HG03139 (cell line): Measurements from ENCODE around the gene TMEM205.
"Not testable (repeated sequence)": the region's sequence is repeated elsewhere in the genome, so short reads cannot be mapped to it uniquely, and the experiment has no call there.

Experiments
- ATAC-seq: cut with Tn5 transposase; IDR thresholded peaks from one replicate; pipeline ENCODE4 v1.9.1; 2021; ENCODE audit not compliant: unreplicated experiment

The TMEM205 gene

GRCh38 chr19:11340099-11340467 is 6.0 kb downstream of the TMEM205 start:
- ATAC-seq: not testable (repeated sequence)

GRCh38 chr19:11339254-11340098 is 6.6 kb downstream of the TMEM205 start, which contains the start of gene RAB3D:
Gene RAB3D, minus strand, starts transcription at chr19:11339657. Its CDS starts 2,258 bp downstream, at chr19:11337399.
- ATAC-seq: no peak

GRCh38 chr19:11338569-11339253 is 7.4 kb downstream of the TMEM205 start:
- no peak for ATAC-seq

- ATAC-seq: no peak
These were observed 7.9 kb downstream of the TMEM205 start for GRCh38 chr19:11338121-11338520.

GRCh38 chr19:11337080-11337479 is 9.0 kb downstream of the TMEM205 start:
- no peak for ATAC-seq

GRCh38 chr19:11335449-11336146 is 10.5 kb downstream of the TMEM205 start:
- no peak for ATAC-seq

GRCh38 chr19:11333838-11334237 is 12.2 kb downstream of the TMEM205 start:
- not testable (repeated sequence) for ATAC-seq

GRCh38 chr19:11332822-11333221 is 13.2 kb downstream of the TMEM205 start:
- no peak for ATAC-seq

- no peak for ATAC-seq
These were observed 14.6 kb downstream of the TMEM205 start for GRCh38 chr19:11331502-11331901.

GRCh38 chr19:11330127-11330526 is 15.9 kb downstream of the TMEM205 start:
- ATAC-seq: no peak

GRCh38 chr19:11325544-11325943 is 20.5 kb downstream of the TMEM205 start:
- no peak for ATAC-seq

GRCh38 chr19:11324748-11325389 is 21.2 kb downstream of the TMEM205 start:
- ATAC-seq: no peak

- ATAC-seq: peak; percentile 53
These were observed 21.9 kb downstream of the TMEM205 start for GRCh38 chr19:11324079-11324661.

GRCh38 chr19:11323601-11324078 is 22.4 kb downstream of the TMEM205 start:
- no peak for ATAC-seq

- ATAC-seq: no peak
These were observed 23.6 kb downstream of the TMEM205 start for GRCh38 chr19:11322269-11323024.

- no peak for ATAC-seq
These were observed 24.6 kb downstream of the TMEM205 start for GRCh38 chr19:11321191-11322126.

GRCh38 chr19:11320278-11320995 is 25.6 kb downstream of the TMEM205 start:
- not testable (repeated sequence) for ATAC-seq

GRCh38 chr19:11306337-11306736 is 39.7 kb downstream of the TMEM205 start:
- ATAC-seq: no peak
